ENCODE data around the gene AMOT. TPM values are rescaled to one million over a fixed set of nuclear protein-coding genes. Genes with fewer than 3 reads are reported as not detected.

Gene AMOT
- total and polyA plus RNA-seq, 5 donors from 2014 or later: 1.2 to 2.3 (median 1.5) TPM

GRCh38 chrX:112786076-112786475 lies 54.6 kb downstream of the AMOT start:
- no peaks in the 10 kb centered on the region for H3K9me3 ChIP-seq (ENCODE audit: control insufficient read depth in 2 of 2, low read length in 2 of 2)
- Mint-ChIP-seq H3K4me1 (no peaks in the 10 kb centered on the region), H3K9me3 (no peaks in the 10 kb centered on the region), H3K27ac (no peak overlapping the region), H3K27me3 (no peaks in the 10 kb centered on the region), H3K36me3 (no peaks in the 10 kb centered on the region), H3K4me3 (no peak overlapping the region)
- H3K27me3 ChIP-seq (ENCODE audit: control insufficient read depth, insufficient read depth, low read length): no peaks in the 10 kb centered on the region
- no peak for ATAC-seq (ENCODE audit: low read depth in 2 of 2)
- no peak overlapping the region for H3K27ac ChIP-seq (ENCODE audit: insufficient read depth, low read length, poor library complexity, severe bottlenecking)
- H3K4me1 ChIP-seq (ENCODE audit: control insufficient read depth, insufficient read depth, low read length, poor library complexity, severe bottlenecking): no peaks in the 10 kb centered on the region
- no peak for DNase-seq
- H3K4me3 ChIP-seq (ENCODE audit: low read depth, low read length): no peak overlapping the region
- H3K36me3 ChIP-seq (ENCODE audit: control insufficient read depth, insufficient read depth, low read length): peaks cover 4% of the 10 kb centered on the region

GRCh38 chrX:112785344-112785743 lies 55.3 kb downstream of the AMOT start:
- Histone ChIP-seq H3K4me3 (ENCODE audit: low read depth, low read length) (no peak overlapping the region), H3K27me3 (ENCODE audit: control insufficient read depth, insufficient read depth, low read length) (no peaks in the 10 kb centered on the region), H3K9me3 (ENCODE audit: control insufficient read depth in 2 of 2, low read length in 2 of 2) (no peaks in the 10 kb centered on the region), H3K27ac (ENCODE audit: insufficient read depth, low read length, poor library complexity, severe bottlenecking) (no peak overlapping the region), H3K4me1 (ENCODE audit: control insufficient read depth, insufficient read depth, low read length, poor library complexity, severe bottlenecking) (no peaks in the 10 kb centered on the region), H3K36me3 (ENCODE audit: control insufficient read depth, insufficient read depth, low read length) (peaks cover 4% of the 10 kb centered on the region)
- Mint-ChIP-seq H3K4me3 (no peak overlapping the region), H3K9me3 (no peaks in the 10 kb centered on the region), H3K27ac (no peak overlapping the region), H3K27me3 (no peaks in the 10 kb centered on the region), H3K36me3 (peaks cover 4% of the 10 kb centered on the region), H3K4me1 (no peaks in the 10 kb centered on the region)
- ATAC-seq (ENCODE audit: low read depth in 2 of 2) (no peak), DNase-seq (no peak)

- no peaks in the 10 kb centered on the region for H3K27me3 Mint-ChIP-seq
- H3K4me3 Mint-ChIP-seq: no peak overlapping the region
- no peak for DNase-seq
- no peak overlapping the region for H3K27ac ChIP-seq (ENCODE audit: insufficient read depth, low read length, poor library complexity, severe bottlenecking)
- H3K36me3 Mint-ChIP-seq: peaks cover 4% of the 10 kb centered on the region
- H3K27me3 ChIP-seq (ENCODE audit: control insufficient read depth, insufficient read depth, low read length): no peaks in the 10 kb centered on the region
- H3K4me3 ChIP-seq (ENCODE audit: low read depth, low read length): no peak overlapping the region
- ATAC-seq (ENCODE audit: low read depth in 2 of 2): no peak
- no peak overlapping the region for H3K27ac Mint-ChIP-seq
- no peaks in the 10 kb centered on the region for H3K9me3 Mint-ChIP-seq
- H3K4me1 ChIP-seq (ENCODE audit: control insufficient read depth, insufficient read depth, low read length, poor library complexity, severe bottlenecking): no peaks in the 10 kb centered on the region
- peaks cover 4% of the 10 kb centered on the region for H3K36me3 ChIP-seq (ENCODE audit: control insufficient read depth, insufficient read depth, low read length)
- H3K9me3 ChIP-seq (ENCODE audit: control insufficient read depth in 2 of 2, low read length in 2 of 2): no peaks in the 10 kb centered on the region
- H3K4me1 Mint-ChIP-seq: no peaks in the 10 kb centered on the region
Measured at GRCh38 chrX:112784692-112785091, 55.9 kb downstream of the AMOT start.

GRCh38 chrX:112779139-112779538 lies 61.5 kb downstream of the AMOT start:
- no peaks in the 10 kb centered on the region for H3K4me1 ChIP-seq (ENCODE audit: control insufficient read depth, insufficient read depth, low read length, poor library complexity, severe bottlenecking)
- Mint-ChIP-seq H3K4me3 (no peak overlapping the region), H3K27me3 (no peaks in the 10 kb centered on the region), H3K9me3 (no peaks in the 10 kb centered on the region), H3K4me1 (no peaks in the 10 kb centered on the region), H3K27ac (no peak overlapping the region), H3K36me3 (peaks cover 4% of the 10 kb centered on the region)
- no peaks in the 10 kb centered on the region for H3K27me3 ChIP-seq (ENCODE audit: control insufficient read depth, insufficient read depth, low read length)
- DNase-seq: no peak
- no peaks in the 10 kb centered on the region for H3K36me3 ChIP-seq (ENCODE audit: control insufficient read depth, insufficient read depth, low read length)
- no peak overlapping the region for H3K27ac ChIP-seq (ENCODE audit: insufficient read depth, low read length, poor library complexity, severe bottlenecking)
- H3K4me3 ChIP-seq (ENCODE audit: low read depth, low read length): no peak overlapping the region
- ATAC-seq (ENCODE audit: low read depth in 2 of 2): no peak
- H3K9me3 ChIP-seq (ENCODE audit: control insufficient read depth in 2 of 2, low read length in 2 of 2): no peaks in the 10 kb centered on the region

GRCh38 chrX:112774651-112775293 lies 65.9 kb downstream of the AMOT start:
- ATAC-seq (ENCODE audit: low read depth in 2 of 2) (no peak), DNase-seq (no peak)
- H3K27ac Mint-ChIP-seq: no peak overlapping the region
- Histone ChIP-seq H3K27me3 (ENCODE audit: control insufficient read depth, insufficient read depth, low read length) (no peaks in the 10 kb centered on the region), H3K4me3 (ENCODE audit: low read depth, low read length) (no peak overlapping the region), H3K9me3 (ENCODE audit: control insufficient read depth in 2 of 2, low read length in 2 of 2) (no peaks in the 10 kb centered on the region), H3K4me1 (ENCODE audit: control insufficient read depth, insufficient read depth, low read length, poor library complexity, severe bottlenecking) (no peaks in the 10 kb centered on the region), H3K36me3 (ENCODE audit: control insufficient read depth, insufficient read depth, low read length) (no peaks in the 10 kb centered on the region), H3K27ac (ENCODE audit: insufficient read depth, low read length, poor library complexity, severe bottlenecking) (no peak overlapping the region)
- H3K36me3 Mint-ChIP-seq: no peaks in the 10 kb centered on the region
- no peak overlapping the region for H3K4me3 Mint-ChIP-seq
- H3K27me3 Mint-ChIP-seq: no peaks in the 10 kb centered on the region
- H3K9me3 Mint-ChIP-seq: no peaks in the 10 kb centered on the region
- peaks cover 0 to 2% (median 0%) of the 10 kb centered on the region in 4 donors for H3K4me1 Mint-ChIP-seq

- Mint-ChIP-seq H3K36me3 (no peaks in the 10 kb centered on the region), H3K9me3 (no peaks in the 10 kb centered on the region), H3K4me1 (peaks cover 0 to 2% (median 0%) of the 10 kb centered on the region in 4 donors), H3K4me3 (no peak overlapping the region), H3K27me3 (no peaks in the 10 kb centered on the region), H3K27ac (no peak overlapping the region)
- Histone ChIP-seq H3K27ac (ENCODE audit: insufficient read depth, low read length, poor library complexity, severe bottlenecking) (no peak overlapping the region), H3K36me3 (ENCODE audit: control insufficient read depth, insufficient read depth, low read length) (no peaks in the 10 kb centered on the region), H3K9me3 (ENCODE audit: control insufficient read depth in 2 of 2, low read length in 2 of 2) (no peaks in the 10 kb centered on the region), H3K4me1 (ENCODE audit: control insufficient read depth, insufficient read depth, low read length, poor library complexity, severe bottlenecking) (no peaks in the 10 kb centered on the region), H3K4me3 (ENCODE audit: low read depth, low read length) (no peak overlapping the region), H3K27me3 (ENCODE audit: control insufficient read depth, insufficient read depth, low read length) (no peaks in the 10 kb centered on the region)
- DNase-seq: no peak
- ATAC-seq (ENCODE audit: low read depth in 2 of 2): no peak
Measured at GRCh38 chrX:112774142-112774541, 66.5 kb downstream of the AMOT start.

- H3K36me3 ChIP-seq (ENCODE audit: control insufficient read depth, insufficient read depth, low read length): no peaks in the 10 kb centered on the region
- H3K27ac ChIP-seq (ENCODE audit: insufficient read depth, low read length, poor library complexity, severe bottlenecking): no peak overlapping the region
- peaks cover 0 to 2% (median 0%) of the 10 kb centered on the region in 4 donors for H3K4me1 Mint-ChIP-seq
- no peak for DNase-seq
- H3K4me3 ChIP-seq (ENCODE audit: low read depth, low read length): no peak overlapping the region
- H3K27me3 Mint-ChIP-seq: no peaks in the 10 kb centered on the region
- no peak overlapping the region for H3K4me3 Mint-ChIP-seq
- H3K9me3 ChIP-seq (ENCODE audit: control insufficient read depth in 2 of 2, low read length in 2 of 2): no peaks in the 10 kb centered on the region
- no peaks in the 10 kb centered on the region for H3K36me3 Mint-ChIP-seq
- no peaks in the 10 kb centered on the region for H3K9me3 Mint-ChIP-seq
- no peak for ATAC-seq (ENCODE audit: low read depth in 2 of 2)
- no peaks in the 10 kb centered on the region for H3K4me1 ChIP-seq (ENCODE audit: control insufficient read depth, insufficient read depth, low read length, poor library complexity, severe bottlenecking)
- H3K27me3 ChIP-seq (ENCODE audit: control insufficient read depth, insufficient read depth, low read length): no peaks in the 10 kb centered on the region
- H3K27ac Mint-ChIP-seq: no peak overlapping the region
Measured at GRCh38 chrX:112769034-112769433, 71.6 kb downstream of the AMOT start.

GRCh38 chrX:112768563-112768962 lies 72.1 kb downstream of the AMOT start:
- no peak for DNase-seq
- no peak overlapping the region for H3K27ac Mint-ChIP-seq
- no peaks in the 10 kb centered on the region for H3K36me3 Mint-ChIP-seq
- peaks cover 0 to 2% (median 0%) of the 10 kb centered on the region in 4 donors for H3K4me1 Mint-ChIP-seq
- no peak for ATAC-seq (ENCODE audit: low read depth in 2 of 2)
- H3K4me3 ChIP-seq (ENCODE audit: low read depth, low read length): no peak overlapping the region
- H3K4me3 Mint-ChIP-seq: peak overlapping the region in 1 of 4 donors; percentile 21
- no peaks in the 10 kb centered on the region for H3K9me3 Mint-ChIP-seq
- no peaks in the 10 kb centered on the region for H3K27me3 ChIP-seq (ENCODE audit: control insufficient read depth, insufficient read depth, low read length)
- no peaks in the 10 kb centered on the region for H3K36me3 ChIP-seq (ENCODE audit: control insufficient read depth, insufficient read depth, low read length)
- no peaks in the 10 kb centered on the region for H3K9me3 ChIP-seq (ENCODE audit: control insufficient read depth in 2 of 2, low read length in 2 of 2)
- H3K27ac ChIP-seq (ENCODE audit: insufficient read depth, low read length, poor library complexity, severe bottlenecking): no peak overlapping the region
- H3K27me3 Mint-ChIP-seq: no peaks in the 10 kb centered on the region
- no peaks in the 10 kb centered on the region for H3K4me1 ChIP-seq (ENCODE audit: control insufficient read depth, insufficient read depth, low read length, poor library complexity, severe bottlenecking)
